Measurements from ENCODE around the gene TMEM240. TPM values are rescaled to one million over a fixed set of nuclear protein-coding genes. Genes with fewer than 3 reads are reported as not detected.

The TMEM240 gene
- total RNA-seq, 2 donors from 2014 or later, result 1.0 to 1.3 TPM

Other genes with a start within 250 kb of the TMEM240 start
- gene ACAP3, start 232.7 kb downstream of the TMEM240 start, total RNA-seq, result 10 to 100 TPM; 28.6 to 37.9 TPM
- 10 to 100 TPM; 11.0 to 11.9 TPM for gene PUSL1, start 232.0 kb downstream of the TMEM240 start, total RNA-seq
- 100 to 1,000 TPM; 108 to 131 TPM for gene INTS11, start 216.0 kb downstream of the TMEM240 start, total RNA-seq
- 10 to 100 TPM; 18.0 to 22.8 TPM for gene CPTP, start 215.8 kb downstream of the TMEM240 start, total RNA-seq
- under 1 TPM; 0.91 to 0.95 TPM for gene TAS1R3, start 209.3 kb downstream of the TMEM240 start, total RNA-seq
- 10 to 100 TPM; 46.6 to 52.2 TPM for gene DVL1, start 191.2 kb downstream of the TMEM240 start, total RNA-seq
- gene MXRA8, start 182.1 kb downstream of the TMEM240 start, total RNA-seq, result 1 to 10 TPM; 1.6 to 3.0 TPM
- 10 to 100 TPM; 92.4 to 97.7 TPM for gene AURKAIP1, start 165.4 kb downstream of the TMEM240 start, total RNA-seq
- gene CCNL2, start 141.3 kb downstream of the TMEM240 start, total RNA-seq, result 100 to 1,000 TPM; 166 to 180 TPM
- gene MRPL20, start 133.3 kb downstream of the TMEM240 start, total RNA-seq, result 10 to 100 TPM; 74.9 to 77.5 TPM
- gene ANKRD65, start 119.3 kb downstream of the TMEM240 start, total RNA-seq, result under 1 TPM in 1 of 2 donors, not detected in 1; 0.17 TPM
- 1 to 10 TPM in 1 of 2 donors, under 1 TPM in 1; 0.94 to 1.4 TPM for gene VWA1, start 104.9 kb downstream of the TMEM240 start, total RNA-seq
- 1 to 10 TPM; 2.8 to 3.7 TPM for gene ATAD3C, start 90.9 kb downstream of the TMEM240 start, total RNA-seq
- gene ATAD3B, start 68.9 kb downstream of the TMEM240 start, total RNA-seq, result 10 to 100 TPM; 20.6 to 25.3 TPM
- 10 to 100 TPM; 24.9 to 34.2 TPM for gene ATAD3A, start 28.5 kb downstream of the TMEM240 start, total RNA-seq
- 100 to 1,000 TPM; 138 to 167 TPM for gene SSU72, start 34.2 kb upstream of the TMEM240 start, total RNA-seq
- 1 to 10 TPM in 1 of 2 donors, under 1 TPM in 1; 1.00 to 1.5 TPM for gene FNDC10, start 59.5 kb upstream of the TMEM240 start, total RNA-seq
- 10 to 100 TPM; 68.6 to 78.6 TPM for gene MIB2, start 74.9 kb upstream of the TMEM240 start, total RNA-seq
- 1 to 10 TPM; 1.5 TPM for gene MMP23B, start 91.5 kb upstream of the TMEM240 start, total RNA-seq
- gene CDK11B, start 118.4 kb upstream of the TMEM240 start, total RNA-seq, result 10 to 100 TPM; 41.5 to 42.3 TPM
- 10 to 100 TPM; 42.0 to 43.1 TPM for gene SLC35E2B, start 152.2 kb upstream of the TMEM240 start, total RNA-seq
- gene CDK11A, start 183.7 kb upstream of the TMEM240 start, total RNA-seq, result 10 to 100 TPM; 40.3 to 72.5 TPM
- 10 to 100 TPM; 54.0 to 54.5 TPM for gene NADK, start 237.8 kb upstream of the TMEM240 start, total RNA-seq

Data from activated T-cell treated with anti-CD3 and anti-CD28 coated beads, Interleukin-2, amount 50 U/mL, for 72 hours (primary cell).